ENCODE measurements around the gene KRTAP10-9. TPM values are rescaled to one million over a fixed set of nuclear protein-coding genes. Genes with fewer than 3 reads are reported as not detected.
"Not testable (repeated sequence)": the region's sequence is repeated elsewhere in the genome, so short reads cannot be mapped to it uniquely, and the experiment has no call there.

Gene KRTAP10-9
- total RNA-seq = 1 to 10 TPM in 1 of 8 experiments, under 1 TPM in 4, not detected in 3; 0.18 to 1.0 (median 0.46) TPM

GRCh38 chr21:44626673-44627143 is at the start of gene KRTAP10-9:
Gene KRTAP10-9 (plus strand): TSS chr21:44627093. CDS start chr21:44627172, 79 bp downstream.
- no peaks in the 10 kb centered on the region for H3K4me1 ChIP-seq (replicated peaks in 1 of 2)
- H3K27ac ChIP-seq = no peak within 1 kb of the TSS
- H3K4me3 ChIP-seq = no peak within 1 kb of the TSS
- no peak for ATAC-seq (replicated peaks in 6 of 8)
- in situ Hi-C loops (cut with MboI; ENCODE audit: low pct_unique_long_range_greater_than_20kb in 2 of 9, low sequenced_read_pairs in 9 of 9, unreplicated experiment in 9 of 9) = no loop called here
- 80% methylated on average over 1 of the region's 7 CpGs; no CpG with 5 or more reads in 9 of the 10 experiments for WGBS, 10 experiments

GRCh38 chr21:44578371-44579055 is 48.4 kb upstream of the KRTAP10-9 start:
- in situ Hi-C loops (cut with MboI; ENCODE audit: low pct_unique_long_range_greater_than_20kb in 2 of 9, low sequenced_read_pairs in 9 of 9, unreplicated experiment in 9 of 9) = no loop called here
- Histone ChIP-seq H3K27ac (no peak overlapping the region), H3K4me3 (no peak overlapping the region), H3K4me1 (replicated peaks in 1 of 2) (peaks cover 3 to 5% of the 10 kb centered on the region in 2 donors)
- WGBS, 10 experiments = 17 to 89% (median 42%) methylated on average over 2 to 9 of the region's 17 CpGs; no CpG with 5 or more reads in 5 of the 10 experiments
- no peak for ATAC-seq (replicated peaks in 6 of 8)

GRCh38 chr21:44579056-44579832 is 47.6 kb upstream of the KRTAP10-9 start:
- WGBS, 10 experiments = 50 to 100% (median 84%) methylated on average over 1 to 3 of the region's 22 CpGs; no CpG with 5 or more reads in 6 of the 10 experiments
- no peak overlapping the region for H3K4me3 ChIP-seq
- in situ Hi-C loops (cut with MboI; ENCODE audit: low pct_unique_long_range_greater_than_20kb in 2 of 9, low sequenced_read_pairs in 9 of 9, unreplicated experiment in 9 of 9) = no loop called here
- H3K4me1 ChIP-seq (replicated peaks in 1 of 2) = peaks cover 3 to 10% of the 10 kb centered on the region in 2 donors
- no peak for ATAC-seq (replicated peaks in 6 of 8)
- H3K27ac ChIP-seq = no peak overlapping the region

GRCh38 chr21:44579833-44580144 is 47.1 kb upstream of the KRTAP10-9 start:
- 67 to 80% methylated on average over 1 to 3 of the region's 7 CpGs; no CpG with 5 or more reads in 8 of the 10 experiments for whole genome bisulfite sequencing, 10 experiments
- no peak for ATAC-seq (replicated peaks in 6 of 8)
- in situ Hi-C loops (cut with MboI; ENCODE audit: low pct_unique_long_range_greater_than_20kb in 2 of 9, low sequenced_read_pairs in 9 of 9, unreplicated experiment in 9 of 9) = no loop called here
- H3K4me3 ChIP-seq = no peak overlapping the region
- peaks cover 3 to 10% of the 10 kb centered on the region in 2 donors for H3K4me1 ChIP-seq (replicated peaks in 1 of 2)
- H3K27ac ChIP-seq = no peak overlapping the region

GRCh38 chr21:44580231-44580821 is 46.6 kb upstream of the KRTAP10-9 start, which contains the start of gene KRTAP10-5:
Gene KRTAP10-5 (minus strand): TSS chr21:44580604. CDS start chr21:44580578, 26 bp downstream.
- 0 to 80% (median 51%) methylated on average over 1 to 3 of the region's 19 CpGs; no CpG with 5 or more reads in 5 of the 10 experiments for WGBS, 10 experiments
- H3K4me3 ChIP-seq; in situ Hi-C loops (cut with MboI; ENCODE audit: low pct_unique_long_range_greater_than_20kb in 2 of 9, low sequenced_read_pairs in 9 of 9, unreplicated experiment in 9 of 9); ATAC-seq (replicated peaks in 6 of 8); H3K27ac ChIP-seq: not testable (repeated sequence)
- peaks cover 3 to 10% of the 10 kb centered on the region in 2 donors for H3K4me1 ChIP-seq (replicated peaks in 1 of 2)

GRCh38 chr21:44581158-44581557 is 45.7 kb upstream of the KRTAP10-9 start:
- Histone ChIP-seq H3K4me3 (no peak overlapping the region), H3K27ac (no peak overlapping the region), H3K4me1 (replicated peaks in 1 of 2) (peaks cover 3 to 10% of the 10 kb centered on the region in 2 donors)
- WGBS, 10 experiments = 29 to 89% (median 80%) methylated on average over 2 to 3 of the region's 3 CpGs; no CpG with 5 or more reads in 1 of the 10 experiments
- ATAC-seq (replicated peaks in 6 of 8) = no peak
- in situ Hi-C loops (cut with MboI; ENCODE audit: low pct_unique_long_range_greater_than_20kb in 2 of 9, low sequenced_read_pairs in 9 of 9, unreplicated experiment in 9 of 9) = no loop called here

GRCh38 chr21:44582055-44582454 is 44.8 kb upstream of the KRTAP10-9 start:
- in situ Hi-C loops (cut with MboI; ENCODE audit: low pct_unique_long_range_greater_than_20kb in 2 of 9, low sequenced_read_pairs in 9 of 9, unreplicated experiment in 9 of 9) = no loop called here
- no peak overlapping the region for H3K27ac ChIP-seq
- no peak overlapping the region for H3K4me3 ChIP-seq
- WGBS, 10 experiments = 17 to 97% (median 86%) methylated on average over 2 to 10 of the region's 15 CpGs
- peaks cover 3 to 10% of the 10 kb centered on the region in 2 donors for H3K4me1 ChIP-seq (replicated peaks in 1 of 2)
- no peak for ATAC-seq (replicated peaks in 6 of 8)

GRCh38 chr21:44583089-44583799 is 43.6 kb upstream of the KRTAP10-9 start:
- Histone ChIP-seq H3K4me3 (no peak overlapping the region), H3K4me1 (replicated peaks in 1 of 2) (peaks cover 3 to 10% of the 10 kb centered on the region in 2 donors), H3K27ac (peak overlapping the region in 1 of 2 donors; percentile 7)
- WGBS, 10 experiments = 4 to 80% (median 13%) methylated on average over 1 to 7 of the region's 11 CpGs; no CpG with 5 or more reads in 5 of the 10 experiments
- peak in 7 of 8 experiments; percentile 22 to 92 (median 88) for ATAC-seq (replicated peaks in 6 of 8)
- in situ Hi-C loops (cut with MboI; ENCODE audit: low pct_unique_long_range_greater_than_20kb in 2 of 9, low sequenced_read_pairs in 9 of 9, unreplicated experiment in 9 of 9) = no loop called here

- WGBS, 10 experiments = 0 to 100% (median 87%) methylated on average over 1 to 6 of the region's 6 CpGs
- Histone ChIP-seq H3K4me1 (replicated peaks in 1 of 2) (peaks cover 3 to 10% of the 10 kb centered on the region in 2 donors), H3K4me3 (no peak overlapping the region), H3K27ac (no peak overlapping the region)
- peak; percentile 19 to 73 (median 49) for ATAC-seq (replicated peaks in 6 of 8)
- in situ Hi-C loops (cut with MboI; ENCODE audit: low pct_unique_long_range_greater_than_20kb in 2 of 9, low sequenced_read_pairs in 9 of 9, unreplicated experiment in 9 of 9) = no loop called here
Measured at GRCh38 chr21:44583800-44584147, 43.1 kb upstream of the KRTAP10-9 start.

GRCh38 chr21:44585892-44586291 is 41.0 kb upstream of the KRTAP10-9 start:
- H3K27ac ChIP-seq = no peak overlapping the region
- peaks cover 3 to 10% of the 10 kb centered on the region in 2 donors for H3K4me1 ChIP-seq (replicated peaks in 1 of 2)
- no peak overlapping the region for H3K4me3 ChIP-seq
- no peak for ATAC-seq (replicated peaks in 6 of 8)
- 43 to 100% (median 73%) methylated on average over 1 to 2 of the region's 3 CpGs; no CpG with 5 or more reads in 6 of the 10 experiments for WGBS, 10 experiments
- in situ Hi-C loops (cut with MboI; ENCODE audit: low pct_unique_long_range_greater_than_20kb in 2 of 9, low sequenced_read_pairs in 9 of 9, unreplicated experiment in 9 of 9) = no loop called here

- in situ Hi-C loops (cut with MboI; ENCODE audit: low pct_unique_long_range_greater_than_20kb in 2 of 9, low sequenced_read_pairs in 9 of 9, unreplicated experiment in 9 of 9) = no loop called here
- Histone ChIP-seq H3K27ac (no peak overlapping the region), H3K4me1 (replicated peaks in 1 of 2) (no peaks in the 10 kb centered on the region), H3K4me3 (no peak overlapping the region)
- WGBS, 10 experiments = 20 to 100% (median 80%) methylated on average over 1 to 2 of the region's 2 CpGs; no CpG with 5 or more reads in 3 of the 10 experiments
- no peak for ATAC-seq (replicated peaks in 6 of 8)
Measured at GRCh38 chr21:44589094-44589493, 37.8 kb upstream of the KRTAP10-9 start.

GRCh38 chr21:44589586-44590305 is 37.1 kb upstream of the KRTAP10-9 start:
- no peak for ATAC-seq (replicated peaks in 6 of 8)
- Histone ChIP-seq H3K4me1 (replicated peaks in 1 of 2) (no peaks in the 10 kb centered on the region), H3K27ac (no peak overlapping the region), H3K4me3 (no peak overlapping the region)
- 20 to 76% (median 65%) methylated on average over 1 to 9 of the region's 24 CpGs; no CpG with 5 or more reads in 7 of the 10 experiments for WGBS, 10 experiments
- in situ Hi-C loops (cut with MboI; ENCODE audit: low pct_unique_long_range_greater_than_20kb in 2 of 9, low sequenced_read_pairs in 9 of 9, unreplicated experiment in 9 of 9) = no loop called here

Data from motor neuron (in vitro differentiated cells).